ENCODE results near the gene THSD7A. TPM values are rescaled to one million over a fixed set of nuclear protein-coding genes. Genes with fewer than 3 reads are reported as not detected.

Gene THSD7A
- total and polyA plus RNA-seq, 2 experiments from 2014 or later, result 4.0 to 8.3 TPM

DNA sequence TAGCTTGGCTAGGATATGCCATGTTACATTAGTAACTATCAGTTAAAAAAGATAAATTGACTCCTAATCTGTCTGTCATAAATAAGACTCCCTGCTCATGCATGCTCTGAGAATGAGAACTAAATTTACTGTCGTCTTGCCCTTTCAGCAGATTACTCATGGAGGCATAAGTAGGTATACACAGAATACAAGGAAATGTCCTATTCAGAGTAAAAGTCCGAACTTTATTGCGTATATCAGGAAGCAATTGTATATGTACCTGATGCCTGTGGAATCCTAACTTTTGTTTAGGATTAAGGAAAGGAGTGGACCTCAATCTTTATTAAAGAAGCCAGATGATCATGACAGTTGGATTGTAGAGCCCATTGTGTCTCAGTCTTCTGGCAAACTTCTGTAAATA, 118.6 kb downstream of the THSD7A start:
- H3K4me1 ChIP-seq (ENCODE audit: insufficient read depth), result no peaks in the 10 kb centered on the region
- no peaks in the 10 kb centered on the region for H4K20me1 ChIP-seq (ENCODE audit: insufficient read depth, poor library complexity, severe bottlenecking)

GRCh38 chr7:11710377-11710776, 121.6 kb downstream of the THSD7A start:
- no peak overlapping the region for H3K4me2 ChIP-seq
- no peaks in the 10 kb centered on the region for H3K9me2 ChIP-seq (replicated peaks; ENCODE audit: insufficient read depth)
- no peaks in the 10 kb centered on the region for H3K9me3 ChIP-seq (ENCODE audit: low read depth)
- H2AFZ ChIP-seq, result no peak overlapping the region
- H3K4me3 ChIP-seq, result no peak overlapping the region
- H3K27ac ChIP-seq, result no peak overlapping the region
- no peaks in the 10 kb centered on the region for H3K36me3 ChIP-seq (replicated peaks; ENCODE audit: insufficient read depth, low read depth)
- H3K4me1 ChIP-seq (ENCODE audit: insufficient read depth), result peaks cover 13% of the 10 kb centered on the region
- H3K79me2 ChIP-seq, result no peaks in the 10 kb centered on the region
- DNase-seq (ENCODE audit: low spot score), result no peak
- TF ChIP-seq, protein P1, sequence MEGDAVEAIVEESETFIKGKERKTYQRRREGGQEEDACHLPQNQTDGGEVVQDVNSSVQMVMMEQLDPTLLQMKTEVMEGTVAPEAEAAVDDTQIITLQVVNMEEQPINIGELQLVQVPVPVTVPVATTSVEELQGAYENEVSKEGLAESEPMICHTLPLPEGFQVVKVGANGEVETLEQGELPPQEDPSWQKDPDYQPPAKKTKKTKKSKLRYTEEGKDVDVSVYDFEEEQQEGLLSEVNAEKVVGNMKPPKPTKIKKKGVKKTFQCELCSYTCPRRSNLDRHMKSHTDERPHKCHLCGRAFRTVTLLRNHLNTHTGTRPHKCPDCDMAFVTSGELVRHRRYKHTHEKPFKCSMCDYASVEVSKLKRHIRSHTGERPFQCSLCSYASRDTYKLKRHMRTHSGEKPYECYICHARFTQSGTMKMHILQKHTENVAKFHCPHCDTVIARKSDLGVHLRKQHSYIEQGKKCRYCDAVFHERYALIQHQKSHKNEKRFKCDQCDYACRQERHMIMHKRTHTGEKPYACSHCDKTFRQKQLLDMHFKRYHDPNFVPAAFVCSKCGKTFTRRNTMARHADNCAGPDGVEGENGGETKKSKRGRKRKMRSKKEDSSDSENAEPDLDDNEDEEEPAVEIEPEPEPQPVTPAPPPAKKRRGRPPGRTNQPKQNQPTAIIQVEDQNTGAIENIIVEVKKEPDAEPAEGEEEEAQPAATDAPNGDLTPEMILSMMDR (IDR thresholded peaks at IDR 0.05; ENCODE audit: poor library complexity), result no peak
- no peak for TF ChIP-seq EZH2 (IDR thresholded peaks at IDR 0.05; ENCODE audit: borderline replicate concordance)
- TF ChIP-seq EZH2phosphoT487 (IDR thresholded peaks at IDR 0.05; ENCODE audit: low read depth, severe bottlenecking, unreplicated experiment), result no peak
- WGBS (ENCODE audit: low lambda C conversion rate, missing lambda C conversion rate), result 83% methylated on average over 1 of the region's 1 CpG
- H3K27me3 ChIP-seq, result no peaks in the 10 kb centered on the region
- H4K20me1 ChIP-seq (ENCODE audit: insufficient read depth, poor library complexity, severe bottlenecking), result no peaks in the 10 kb centered on the region

More for the DNA sequence above, 118.6 kb downstream of the THSD7A start:
- Histone ChIP-seq H3K27ac (no peak overlapping the region), H3K9me3 (ENCODE audit: low read depth) (no peaks in the 10 kb centered on the region), H3K9me2 (replicated peaks; ENCODE audit: insufficient read depth) (no peaks in the 10 kb centered on the region), H3K27me3 (no peaks in the 10 kb centered on the region), H3K79me2 (no peaks in the 10 kb centered on the region), H3K4me2 (no peak overlapping the region), H3K4me3 (no peak overlapping the region), H3K36me3 (replicated peaks; ENCODE audit: insufficient read depth, low read depth) (no peaks in the 10 kb centered on the region), H2AFZ (no peak overlapping the region)
- no peak for TF ChIP-seq EZH2 (IDR thresholded peaks at IDR 0.05; ENCODE audit: borderline replicate concordance)
- no peak for TF ChIP-seq EZH2phosphoT487 (IDR thresholded peaks at IDR 0.05; ENCODE audit: low read depth, severe bottlenecking, unreplicated experiment)
- TF ChIP-seq, protein P1 (IDR thresholded peaks at IDR 0.05; ENCODE audit: poor library complexity), result no peak
- WGBS (ENCODE audit: low lambda C conversion rate, missing lambda C conversion rate), result 71% methylated on average over 3 of the region's 3 CpGs
- DNase-seq (ENCODE audit: low spot score), result no peak

- Histone ChIP-seq H3K79me2 (no peaks in the 10 kb centered on the region), H3K4me1 (ENCODE audit: insufficient read depth) (peaks cover 13% of the 10 kb centered on the region), H3K4me3 (no peak overlapping the region), H3K36me3 (replicated peaks; ENCODE audit: insufficient read depth, low read depth) (no peaks in the 10 kb centered on the region), H3K9me2 (replicated peaks; ENCODE audit: insufficient read depth) (no peaks in the 10 kb centered on the region), H3K27ac (no peak overlapping the region), H3K4me2 (no peak overlapping the region), H3K9me3 (ENCODE audit: low read depth) (no peaks in the 10 kb centered on the region), H4K20me1 (ENCODE audit: insufficient read depth, poor library complexity, severe bottlenecking) (no peaks in the 10 kb centered on the region), H3K27me3 (no peaks in the 10 kb centered on the region), H2AFZ (no peak overlapping the region)
- no peak for TF ChIP-seq EZH2phosphoT487 (IDR thresholded peaks at IDR 0.05; ENCODE audit: low read depth, severe bottlenecking, unreplicated experiment)
- TF ChIP-seq, protein P1 (IDR thresholded peaks at IDR 0.05; ENCODE audit: poor library complexity), result no peak
- DNase-seq (ENCODE audit: low spot score), result no peak
Observed at GRCh38 chr7:11709196-11709595, 122.8 kb downstream of the THSD7A start.

Measured in hepatocyte (in vitro differentiated cells).